HUES6 (cell line): ENCODE results near the gene SHC4.

Source experiments
- H3K27ac ChIP-seq: 2 replicates; pipeline ENCODE4 v1.7.0; 2013; ENCODE audit warnings: low read depth, mild to moderate bottlenecking, low read length, inconsistent platforms
- H3K27me3 ChIP-seq: 2 replicates; pipeline ENCODE4 v1.6.1; 2013; ENCODE audit warnings: low read length; ENCODE audit not compliant: control insufficient read depth, insufficient read depth
- H3K36me3 ChIP-seq: 2 replicates; pipeline ENCODE4 v1.6.1; 2013; ENCODE audit warnings: low read length; ENCODE audit not compliant: control insufficient read depth, insufficient read depth
- H3K4me1 ChIP-seq: 2 replicates; pipeline ENCODE4 v1.6.1; 2013; ENCODE audit warnings: low read length; ENCODE audit not compliant: control insufficient read depth, insufficient read depth
- H3K4me3 ChIP-seq: 2 replicates; pipeline ENCODE4 v1.5.1; 2013; ENCODE audit warnings: low read depth, low read length
- H3K9ac ChIP-seq: one replicate; pipeline ENCODE4 v1.6.1; 2013; ENCODE audit warnings: mild to moderate bottlenecking, low read length
- H3K9me3 ChIP-seq: 2 replicates; pipeline ENCODE4 v1.6.1; 2013; ENCODE audit warnings: low read depth, low read length; ENCODE audit not compliant: control insufficient read depth, insufficient read depth

The SHC4 gene

DNA sequence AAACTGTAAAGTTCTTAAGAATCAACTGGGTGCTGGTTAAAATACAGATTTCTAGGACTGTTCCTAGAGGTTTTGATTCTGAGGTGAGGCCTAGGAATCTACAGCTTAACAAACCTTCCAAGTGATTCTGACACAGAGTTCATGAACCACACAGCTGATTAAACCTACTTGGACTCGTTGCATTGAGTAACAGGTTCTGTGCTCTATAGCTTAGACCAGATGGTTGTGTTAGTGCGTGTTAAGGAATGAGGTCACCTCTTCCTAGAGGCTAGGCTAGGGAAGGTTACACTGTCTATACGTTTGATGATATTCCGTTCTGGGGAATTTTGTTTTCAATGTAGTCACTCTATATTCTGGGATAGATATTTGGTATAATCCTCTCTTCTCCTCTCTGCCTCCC lies 63.9 kb downstream of the SHC4 start:
- no peak overlapping the region for H3K27ac ChIP-seq
- H3K4me1 ChIP-seq: peaks cover 14% of the 10 kb centered on the region
- no peaks in the 10 kb centered on the region for H3K9me3 ChIP-seq
- no peak overlapping the region for H3K9ac ChIP-seq
- H3K4me3 ChIP-seq: no peak overlapping the region
- H3K36me3 ChIP-seq: no peaks in the 10 kb centered on the region
- no peaks in the 10 kb centered on the region for H3K27me3 ChIP-seq

DNA sequence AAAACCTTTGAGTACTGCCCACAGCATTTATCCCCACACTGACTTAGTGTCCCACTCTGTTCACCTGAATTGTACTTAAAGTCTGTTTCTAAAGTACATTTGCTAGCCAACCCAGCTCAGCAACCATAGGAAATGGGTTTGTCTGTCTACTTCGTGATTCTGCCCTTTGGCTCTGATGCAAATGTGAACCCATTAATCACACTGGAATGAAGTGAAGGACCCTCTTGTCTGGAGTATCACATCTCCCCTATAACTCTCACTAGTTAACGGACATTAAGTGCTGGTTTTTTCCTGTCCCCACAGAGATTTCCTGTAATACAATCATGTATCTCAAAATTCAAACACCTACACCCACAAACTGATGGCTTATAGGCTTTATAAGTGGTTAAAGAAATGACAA lies 65.3 kb downstream of the SHC4 start:
- Histone ChIP-seq H3K9me3 (no peaks in the 10 kb centered on the region), H3K36me3 (no peaks in the 10 kb centered on the region), H3K4me3 (no peak overlapping the region), H3K9ac (no peak overlapping the region), H3K27ac (no peak overlapping the region), H3K27me3 (no peaks in the 10 kb centered on the region), H3K4me1 (peaks cover 14% of the 10 kb centered on the region)

DNA sequence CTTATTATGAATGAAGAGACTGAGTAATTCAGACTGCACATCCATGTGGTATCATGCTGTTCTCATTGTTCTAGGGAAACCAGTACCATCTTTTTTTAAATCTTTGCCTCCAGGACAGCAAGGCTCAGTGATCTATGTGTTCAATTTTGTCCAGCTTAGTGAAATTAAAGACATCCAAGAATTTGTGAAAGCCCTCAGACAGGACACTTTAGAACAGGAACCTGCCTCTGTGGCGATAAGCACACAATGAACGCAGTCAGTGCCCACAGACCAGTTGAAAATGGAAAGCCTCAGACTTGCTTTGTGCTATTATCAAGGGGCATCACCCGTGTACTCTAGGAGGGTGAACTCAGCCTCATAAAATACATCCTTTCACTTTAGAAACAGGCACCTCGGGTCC lies 65.7 kb downstream of the SHC4 start:
- no peaks in the 10 kb centered on the region for H3K27me3 ChIP-seq
- no peaks in the 10 kb centered on the region for H3K36me3 ChIP-seq
- no peak overlapping the region for H3K9ac ChIP-seq
- H3K4me3 ChIP-seq: no peak overlapping the region
- no peak overlapping the region for H3K27ac ChIP-seq
- H3K9me3 ChIP-seq: no peaks in the 10 kb centered on the region
- H3K4me1 ChIP-seq: peaks cover 14% of the 10 kb centered on the region

GRCh38 chr15:48896869-48897814 lies 66.6 kb downstream of the SHC4 start:
- H3K4me1 ChIP-seq: peaks cover 14% of the 10 kb centered on the region
- H3K9me3 ChIP-seq: no peaks in the 10 kb centered on the region
- no peak overlapping the region for H3K4me3 ChIP-seq
- no peak overlapping the region for H3K9ac ChIP-seq
- no peak overlapping the region for H3K27ac ChIP-seq
- H3K27me3 ChIP-seq: no peaks in the 10 kb centered on the region
- no peaks in the 10 kb centered on the region for H3K36me3 ChIP-seq

DNA sequence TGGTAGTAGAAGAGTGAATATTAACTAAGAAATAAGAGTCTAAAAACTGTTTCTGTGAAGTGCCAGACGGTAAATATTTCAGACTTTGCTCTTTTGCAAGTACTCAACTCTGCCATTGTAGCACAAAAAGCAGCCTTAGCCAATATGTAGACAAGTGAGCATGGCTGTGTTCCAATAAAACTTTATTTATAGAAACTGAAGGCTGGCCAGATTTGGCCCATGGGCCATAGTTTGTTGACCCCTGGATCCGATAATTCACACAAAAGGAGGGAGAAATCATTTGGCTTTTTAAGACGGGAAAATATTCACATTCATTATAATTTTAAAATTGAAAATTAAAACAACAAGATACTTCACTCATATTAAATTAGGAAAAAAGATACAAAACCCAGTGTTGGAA lies 70.4 kb downstream of the SHC4 start:
- Histone ChIP-seq H3K27ac (no peak overlapping the region), H3K36me3 (no peaks in the 10 kb centered on the region), H3K4me1 (peaks cover 14% of the 10 kb centered on the region), H3K9ac (no peak overlapping the region), H3K4me3 (no peak overlapping the region), H3K27me3 (no peaks in the 10 kb centered on the region), H3K9me3 (no peaks in the 10 kb centered on the region)

DNA sequence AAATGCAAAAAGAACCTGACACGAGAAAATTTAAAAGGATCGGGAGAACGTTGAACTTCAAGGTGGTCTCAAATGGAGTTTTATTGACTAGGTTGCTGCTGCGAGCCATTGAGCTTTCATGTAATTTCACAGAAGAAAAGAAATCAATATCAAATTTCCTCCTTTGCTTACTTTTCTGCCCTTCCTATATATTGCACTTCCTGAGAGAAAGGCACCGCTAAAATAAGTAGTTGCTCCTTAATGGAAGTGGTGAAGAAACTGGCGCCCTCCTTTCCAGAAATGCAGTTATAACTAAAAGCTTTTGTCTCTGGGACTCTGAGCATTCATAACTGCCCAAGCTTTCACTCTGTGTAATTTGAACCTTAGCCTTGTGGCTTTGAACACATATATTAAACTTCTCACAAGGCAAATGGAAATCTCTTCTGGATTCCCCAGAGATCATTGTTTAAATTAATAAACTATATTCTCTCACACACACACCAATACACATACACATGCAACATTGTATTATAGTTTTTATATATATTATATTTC lies 72.4 kb downstream of the SHC4 start:
- no peak overlapping the region for H3K9ac ChIP-seq
- no peaks in the 10 kb centered on the region for H3K4me1 ChIP-seq
- no peaks in the 10 kb centered on the region for H3K27me3 ChIP-seq
- H3K27ac ChIP-seq: no peak overlapping the region
- no peak overlapping the region for H3K4me3 ChIP-seq
- H3K9me3 ChIP-seq: no peaks in the 10 kb centered on the region
- H3K36me3 ChIP-seq: no peaks in the 10 kb centered on the region

GRCh38 chr15:48890375-48890972 lies 73.2 kb downstream of the SHC4 start:
- H3K36me3 ChIP-seq: no peaks in the 10 kb centered on the region
- no peak overlapping the region for H3K4me3 ChIP-seq
- no peaks in the 10 kb centered on the region for H3K4me1 ChIP-seq
- H3K9ac ChIP-seq: no peak overlapping the region
- H3K9me3 ChIP-seq: no peaks in the 10 kb centered on the region
- no peaks in the 10 kb centered on the region for H3K27me3 ChIP-seq
- H3K27ac ChIP-seq: no peak overlapping the region

DNA sequence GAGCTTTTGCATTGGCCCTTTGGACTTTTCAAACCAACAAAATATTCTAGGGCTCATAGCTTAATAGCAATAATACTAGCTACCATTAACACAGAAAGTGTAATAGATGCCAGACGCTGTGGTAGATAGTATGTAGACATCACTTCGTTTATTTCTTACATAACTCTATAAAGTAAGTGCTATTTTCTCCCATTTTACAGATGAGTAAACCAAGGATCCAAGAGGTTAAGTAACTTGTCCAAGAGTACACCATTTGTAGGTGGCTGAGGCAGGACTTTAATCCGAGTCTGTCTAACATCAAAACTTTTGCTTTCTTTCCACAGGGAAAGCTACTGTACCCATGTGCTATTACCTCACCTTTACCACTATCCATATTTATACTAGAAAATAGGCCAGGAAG lies 73.8 kb downstream of the SHC4 start:
- Histone ChIP-seq H3K4me3 (no peak overlapping the region), H3K27ac (no peak overlapping the region), H3K4me1 (no peaks in the 10 kb centered on the region), H3K9ac (no peak overlapping the region), H3K9me3 (no peaks in the 10 kb centered on the region), H3K27me3 (no peaks in the 10 kb centered on the region), H3K36me3 (no peaks in the 10 kb centered on the region)

- Histone ChIP-seq H3K36me3 (no peaks in the 10 kb centered on the region), H3K9me3 (no peaks in the 10 kb centered on the region), H3K9ac (no peak overlapping the region), H3K4me3 (no peak overlapping the region), H3K27ac (no peak overlapping the region), H3K4me1 (no peaks in the 10 kb centered on the region), H3K27me3 (no peaks in the 10 kb centered on the region)
These were observed 74.9 kb downstream of the SHC4 start for GRCh38 chr15:48888836-48889235.

GRCh38 chr15:48888191-48888590 lies 75.5 kb downstream of the SHC4 start:
- H3K36me3 ChIP-seq: no peaks in the 10 kb centered on the region
- H3K4me1 ChIP-seq: no peaks in the 10 kb centered on the region
- H3K27ac ChIP-seq: no peak overlapping the region
- H3K9ac ChIP-seq: no peak overlapping the region
- no peak overlapping the region for H3K4me3 ChIP-seq
- H3K27me3 ChIP-seq: no peaks in the 10 kb centered on the region
- H3K9me3 ChIP-seq: no peaks in the 10 kb centered on the region

- Histone ChIP-seq H3K36me3 (no peaks in the 10 kb centered on the region), H3K27me3 (no peaks in the 10 kb centered on the region), H3K9ac (no peak overlapping the region), H3K4me3 (no peak overlapping the region), H3K27ac (no peak overlapping the region), H3K9me3 (no peaks in the 10 kb centered on the region), H3K4me1 (no peaks in the 10 kb centered on the region)
These were observed 76.6 kb downstream of the SHC4 start for GRCh38 chr15:48887144-48887543.
